Testis (tissue), 3 donors: ENCODE results near the gene SSTR4. TPM values are rescaled to one million over a fixed set of nuclear protein-coding genes. Genes with fewer than 3 reads are reported as not detected.

ENCODE experiments used
- DNase-seq: peaks from one replicate; pipeline ENCODE4 v3.0.0-alpha.2; 2019
- H3K27ac ChIP-seq, 2 donors: fragments of 200-600 bp; sonication (generic); one replicate each; pipeline ENCODE4 v1.5.1; 2019
- H3K27me3 ChIP-seq: fragments of 200-600 bp; sonication (generic); one replicate; pipeline ENCODE4 v1.5.1; 2019
- H3K36me3 ChIP-seq: fragments of 200-600 bp; sonication (generic); one replicate; pipeline ENCODE4 v1.5.1; 2017; ENCODE audit warnings: low read depth; ENCODE audit errors: missing control alignments
- H3K4me1 ChIP-seq: fragments of 200-600 bp; sonication (generic); one replicate; pipeline ENCODE4 v1.5.1; 2019
- H3K4me3 ChIP-seq, 2 donors: fragments of 200-600 bp; sonication (generic); one replicate each; pipeline ENCODE4 v1.5.1; 2017 to 2019
- H3K9me3 ChIP-seq: fragments of 200-600 bp; sonication (generic); one replicate; pipeline ENCODE4 v1.5.1; 2017
- POLR2A ChIP-seq: fragments of 450-650 bp; IDR thresholded peaks from one replicate; pipeline ENCODE4 v1.6.1; 2017; ENCODE audit warnings: antibody characterized with exemption, mild to moderate bottlenecking, moderate library complexity
- WGBS, 2 donors: methylation state at CpG; one replicate each; pipeline ENCODE4 v1.1.5; 2018; 5-methylcytosine and 5-hydroxymethylcytosine counted together
- intact Hi-C: fragments of 100-400 bp; cut with DNase I; formaldehyde crosslinking; loops from one replicate; pipeline ENCODE4 v1.15.1; 2023; ENCODE audit warnings: low total_unique reads
- polyA plus RNA-seq: library from polyadenylated mRNA; stranded (reverse); fragments of 350-450 nt; fragmentation: Illumina TruSeq; extraction: RNeasy Lipid Tissue Mini Kit (QIAGEN cat#74804); gene quantifications from one replicate; pipeline ENCODE4 v1.2.3, GENCODE V29; 2014; ENCODE audit warnings: low read depth, low replicate concordance; ENCODE audit not compliant: insufficient read depth
- total RNA-seq, 2 donors: library from RNA; depleted of rRNA; stranded (reverse); fragments of >200 nt; gene quantifications; one replicate each; pipeline ENCODE4 v1.2.3, GENCODE V29; 2016
- TF ChIP-seq, protein P1 (sequence below), 3 experiments: fragments of 450-650 bp in 2 of 3; fragments of 200-600 bp in 1 of 3; sonication (generic) in 1 of 3; IDR thresholded peaks; one replicate each; pipeline ENCODE4 v1.5.1; 2016 to 2019; ENCODE audit warnings: antibody characterized with exemption in 3 of 3, mild to moderate bottlenecking in 2 of 3, moderate library complexity in 1 of 3

SSTR4 gene
- total and polyA plus RNA-seq, 3 donors from 2014 or later = 0.55 TPM; not detected in 2

DNA sequence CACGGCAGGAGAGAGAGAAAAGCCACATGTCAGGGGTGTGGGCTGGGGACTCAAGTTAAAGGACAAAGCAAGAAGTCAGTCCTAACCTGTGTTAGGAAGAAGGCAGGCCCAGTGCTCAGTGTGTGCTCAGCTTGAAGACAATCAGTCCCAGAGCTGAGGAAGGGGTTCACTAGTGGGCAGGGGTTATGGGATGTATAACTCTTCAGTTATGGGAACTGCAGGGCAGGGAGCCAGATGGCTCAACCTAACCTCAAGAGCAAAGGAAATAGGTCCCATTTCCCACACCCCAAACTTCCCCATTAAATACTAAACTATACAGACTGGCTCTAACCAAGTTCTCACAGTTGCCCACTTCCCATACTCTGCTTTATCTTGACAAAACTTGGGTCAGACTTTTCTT lies 7.4 kb upstream of the SSTR4 start:
- Histone ChIP-seq H3K9me3 (no peaks in the 10 kb centered on the region), H3K27ac (no peak overlapping the region), H3K27me3 (no peaks in the 10 kb centered on the region), H3K36me3 (no peaks in the 10 kb centered on the region), H3K4me3 (no peak overlapping the region), H3K4me1 (peaks cover 3% of the 10 kb centered on the region)
- DNase-seq = no peak
- 84 to 91% methylated on average over 1 of the region's 1 CpG for WGBS, 2 donors
- TF ChIP-seq POLR2A = no peak
- TF ChIP-seq, protein P1, sequence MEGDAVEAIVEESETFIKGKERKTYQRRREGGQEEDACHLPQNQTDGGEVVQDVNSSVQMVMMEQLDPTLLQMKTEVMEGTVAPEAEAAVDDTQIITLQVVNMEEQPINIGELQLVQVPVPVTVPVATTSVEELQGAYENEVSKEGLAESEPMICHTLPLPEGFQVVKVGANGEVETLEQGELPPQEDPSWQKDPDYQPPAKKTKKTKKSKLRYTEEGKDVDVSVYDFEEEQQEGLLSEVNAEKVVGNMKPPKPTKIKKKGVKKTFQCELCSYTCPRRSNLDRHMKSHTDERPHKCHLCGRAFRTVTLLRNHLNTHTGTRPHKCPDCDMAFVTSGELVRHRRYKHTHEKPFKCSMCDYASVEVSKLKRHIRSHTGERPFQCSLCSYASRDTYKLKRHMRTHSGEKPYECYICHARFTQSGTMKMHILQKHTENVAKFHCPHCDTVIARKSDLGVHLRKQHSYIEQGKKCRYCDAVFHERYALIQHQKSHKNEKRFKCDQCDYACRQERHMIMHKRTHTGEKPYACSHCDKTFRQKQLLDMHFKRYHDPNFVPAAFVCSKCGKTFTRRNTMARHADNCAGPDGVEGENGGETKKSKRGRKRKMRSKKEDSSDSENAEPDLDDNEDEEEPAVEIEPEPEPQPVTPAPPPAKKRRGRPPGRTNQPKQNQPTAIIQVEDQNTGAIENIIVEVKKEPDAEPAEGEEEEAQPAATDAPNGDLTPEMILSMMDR (IDR thresholded peaks at IDR 0.05) = no peak
- intact Hi-C loops = no loop called here

DNA sequence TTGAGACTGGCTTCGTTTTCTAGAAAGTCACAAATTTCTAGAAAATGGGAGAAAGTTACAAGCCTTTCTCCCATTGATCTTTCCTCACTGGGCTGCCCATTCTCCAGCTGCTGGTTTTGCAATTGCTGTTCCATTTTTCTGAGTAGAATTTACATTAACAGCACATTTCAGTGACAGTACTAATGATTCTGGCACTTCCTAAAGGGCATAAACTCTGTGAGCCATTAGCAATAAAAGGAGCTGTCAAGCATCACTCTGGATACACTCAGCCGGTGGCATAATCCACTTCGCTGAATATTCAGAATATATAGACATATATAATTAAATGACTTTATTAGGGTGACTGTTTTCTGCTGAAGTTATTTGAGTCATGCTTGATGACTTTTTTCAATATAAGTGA lies 6.7 kb upstream of the SSTR4 start:
- WGBS, 2 donors = 91 to 94% methylated on average over 3 of the region's 3 CpGs

DNA sequence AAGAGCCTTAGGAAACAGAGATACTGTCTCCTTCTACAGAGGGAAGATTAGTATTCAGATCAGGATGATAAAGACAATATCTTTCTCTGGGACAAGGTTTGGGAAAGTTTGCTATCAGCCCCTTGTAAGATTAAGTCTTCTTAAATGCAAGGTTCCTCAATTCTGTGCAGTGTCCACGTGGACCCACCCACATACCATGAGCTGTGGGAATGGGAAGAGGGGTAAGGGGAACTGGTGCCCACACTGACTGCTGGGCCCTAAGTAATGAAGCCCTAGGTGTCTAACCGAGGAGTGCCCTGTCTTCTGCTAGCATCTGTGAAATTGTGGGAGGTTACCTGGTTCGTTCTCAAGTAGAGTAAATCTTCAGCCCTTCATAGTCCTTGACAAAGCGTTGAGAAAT lies 5.8 kb upstream of the SSTR4 start:
- Histone ChIP-seq H3K4me1 (peaks cover 3% of the 10 kb centered on the region), H3K36me3 (no peaks in the 10 kb centered on the region), H3K27ac (no peak overlapping the region), H3K9me3 (no peaks in the 10 kb centered on the region), H3K4me3 (no peak overlapping the region), H3K27me3 (no peaks in the 10 kb centered on the region)
- TF ChIP-seq POLR2A = no peak
- TF ChIP-seq, protein P1 (IDR thresholded peaks at IDR 0.05) = no peak
- intact Hi-C loops = no loop called here
- no peak for DNase-seq
- 71 to 79% methylated on average over 3 to 4 of the region's 4 CpGs for whole genome bisulfite sequencing, 2 donors

More for the DNA sequence above, 6.7 kb upstream of the SSTR4 start:
- intact Hi-C loops = no loop called here
- peaks cover 3% of the 10 kb centered on the region for H3K4me1 ChIP-seq
- no peak overlapping the region for H3K27ac ChIP-seq
- no peak for DNase-seq
- TF ChIP-seq, protein P1 (IDR thresholded peaks at IDR 0.05) = no peak
- TF ChIP-seq POLR2A = no peak
- no peaks in the 10 kb centered on the region for H3K36me3 ChIP-seq
- H3K4me3 ChIP-seq = no peak overlapping the region
- no peaks in the 10 kb centered on the region for H3K9me3 ChIP-seq
- no peaks in the 10 kb centered on the region for H3K27me3 ChIP-seq

DNA sequence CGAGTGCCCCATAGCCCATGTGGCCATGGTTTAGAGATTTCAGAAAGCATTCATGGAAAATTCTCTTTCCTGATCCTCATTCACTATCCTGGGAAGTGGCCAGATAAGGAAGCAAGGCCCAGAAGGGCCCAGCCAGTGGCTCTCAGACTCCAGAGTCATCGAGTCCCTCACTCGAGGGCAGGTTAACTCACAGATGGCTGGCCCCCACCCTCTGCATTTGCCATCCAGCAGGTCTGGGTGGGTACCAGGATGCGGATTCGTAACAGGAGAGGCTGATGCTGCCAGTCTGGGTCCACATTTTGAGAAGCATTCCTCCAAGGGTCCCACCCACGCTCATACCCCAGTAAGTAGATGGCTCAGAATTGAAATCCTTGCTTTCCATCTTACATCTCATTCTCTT lies 3.8 kb upstream of the SSTR4 start:
- Histone ChIP-seq H3K4me1 (peaks cover 3% of the 10 kb centered on the region), H3K27ac (no peak overlapping the region), H3K9me3 (no peaks in the 10 kb centered on the region), H3K36me3 (no peaks in the 10 kb centered on the region), H3K27me3 (no peaks in the 10 kb centered on the region), H3K4me3 (no peak overlapping the region)
- intact Hi-C loops = no loop called here
- no peak for TF ChIP-seq POLR2A
- TF ChIP-seq, protein P1 (IDR thresholded peaks at IDR 0.05) = no peak
- 91 to 94% methylated on average over 6 of the region's 6 CpGs for WGBS, 2 donors
- DNase-seq = no peak

DNA sequence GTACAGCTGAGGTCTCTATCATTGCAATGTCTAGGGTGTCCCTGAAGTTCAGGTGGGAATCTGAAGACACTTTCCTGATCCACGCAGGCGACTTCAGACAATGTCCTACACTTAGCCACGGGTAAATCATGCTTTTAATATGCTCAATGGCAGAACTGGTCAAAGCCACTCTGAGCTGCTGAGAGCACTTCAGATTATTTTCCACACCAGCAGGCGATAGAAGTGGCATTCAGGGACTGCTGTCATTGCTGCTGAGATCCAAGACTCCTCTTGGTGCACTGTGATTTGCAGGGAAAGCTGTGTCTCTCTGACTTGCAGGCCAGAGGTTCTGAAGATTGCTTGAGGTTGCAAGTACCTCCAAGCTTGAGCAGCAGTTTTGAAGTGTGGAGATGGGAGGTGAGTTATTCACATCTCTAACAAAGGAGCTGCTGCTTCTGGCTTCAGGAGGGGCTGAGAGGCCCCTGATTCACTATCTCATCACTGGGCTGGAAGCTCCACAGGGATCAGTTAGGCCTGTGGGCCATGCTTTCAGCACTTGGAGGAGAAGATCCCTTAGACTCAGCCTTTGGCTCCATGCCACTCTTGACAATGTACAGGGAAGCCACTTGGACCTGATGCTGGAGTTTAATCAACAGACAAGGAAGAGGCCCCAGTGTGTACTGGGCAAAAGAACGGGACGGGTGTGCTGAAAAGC lies 2.9 kb upstream of the SSTR4 start:
- no peaks in the 10 kb centered on the region for H3K9me3 ChIP-seq
- 82 to 88% methylated on average over 6 of the region's 6 CpGs for WGBS, 2 donors

More for the DNA sequence above, 2.9 kb upstream of the SSTR4 start:
- no peaks in the 10 kb centered on the region for H3K27me3 ChIP-seq
- no peak for DNase-seq
- no peaks in the 10 kb centered on the region for H3K36me3 ChIP-seq
- intact Hi-C loops = no loop called here
- peaks cover 3% of the 10 kb centered on the region for H3K4me1 ChIP-seq
- H3K27ac ChIP-seq = no peak overlapping the region
- no peak overlapping the region for H3K4me3 ChIP-seq
- TF ChIP-seq, protein P1 (IDR thresholded peaks at IDR 0.05) = no peak
- TF ChIP-seq POLR2A = no peak
